Measurements from ENCODE around the gene SLC17A2. TPM values are rescaled to one million over a fixed set of nuclear protein-coding genes. Genes with fewer than 3 reads are reported as not detected.

SLC17A2 gene
- total RNA-seq, 1 experiment from 2014 or later = not detected

GRCh38 chr6:25916789-25917490 is 13.6 kb downstream of the SLC17A2 start:
- no TSS peak for BruUV-seq (replicated peaks)
- no peak for TF ChIP-seq CTCF (conservative IDR thresholded peaks at IDR 0.05)
- no peak for TF ChIP-seq EZH2 (IDR thresholded peaks at IDR 0.05; ENCODE audit: low read depth)
- H2AFZ ChIP-seq = no peak overlapping the region
- H3K27me3 ChIP-seq (ENCODE audit: insufficient read depth, low read depth) = no peaks in the 10 kb centered on the region
- no peaks in the 10 kb centered on the region for H3K79me2 ChIP-seq (ENCODE audit: low read depth)
- no peak overlapping the region for H3K4me3 ChIP-seq
- H3K9me2 ChIP-seq (ENCODE audit: insufficient read depth) = no peaks in the 10 kb centered on the region
- no peaks in the 10 kb centered on the region for H3K9me3 ChIP-seq (ENCODE audit: insufficient read depth, low read depth)
- H3F3A ChIP-seq (ENCODE audit: insufficient read depth, low read depth) = no peaks in the 10 kb centered on the region
- no peaks in the 10 kb centered on the region for H3K36me3 ChIP-seq (ENCODE audit: low read depth)
- no peak overlapping the region for H3K4me2 ChIP-seq
- H4K20me1 ChIP-seq (ENCODE audit: insufficient read depth) = no peaks in the 10 kb centered on the region
- no peak for DNase-seq
- H3K27ac ChIP-seq = no peak overlapping the region
- CTCF ChIA-PET = no interaction called here
- intact Hi-C loops (cut with micrococcal nuclease; ENCODE audit: unreplicated experiment) = no loop called here
- no peaks in the 10 kb centered on the region for H3K4me1 ChIP-seq (replicated peaks; ENCODE audit: insufficient read depth)
- POLR2A ChIA-PET (ENCODE audit: unreplicated experiment) = no interaction called here

- BruUV-seq (replicated peaks) = no TSS peak
- no peaks in the 10 kb centered on the region for H3K79me2 ChIP-seq (ENCODE audit: low read depth)
- H3K4me3 ChIP-seq = no peak overlapping the region
- TF ChIP-seq EZH2 (IDR thresholded peaks at IDR 0.05; ENCODE audit: low read depth) (no peak), CTCF (conservative IDR thresholded peaks at IDR 0.05) (no peak)
- H3F3A ChIP-seq (ENCODE audit: insufficient read depth, low read depth) = no peaks in the 10 kb centered on the region
- no peaks in the 10 kb centered on the region for H3K36me3 ChIP-seq (ENCODE audit: low read depth)
- no peak overlapping the region for H3K4me2 ChIP-seq
- no peak overlapping the region for H3K27ac ChIP-seq
- ChIA-PET POLR2A (ENCODE audit: unreplicated experiment) (no interaction called here), CTCF (no interaction called here)
- H3K9me2 ChIP-seq (ENCODE audit: insufficient read depth) = no peaks in the 10 kb centered on the region
- DNase-seq = no peak
- H4K20me1 ChIP-seq (ENCODE audit: insufficient read depth) = no peaks in the 10 kb centered on the region
- no peaks in the 10 kb centered on the region for H3K9me3 ChIP-seq (ENCODE audit: insufficient read depth, low read depth)
- no peak overlapping the region for H2AFZ ChIP-seq
- no peaks in the 10 kb centered on the region for H3K27me3 ChIP-seq (ENCODE audit: insufficient read depth, low read depth)
- H3K4me1 ChIP-seq (replicated peaks; ENCODE audit: insufficient read depth) = no peaks in the 10 kb centered on the region
- intact Hi-C loops (cut with micrococcal nuclease; ENCODE audit: unreplicated experiment) = no loop called here
Observed at GRCh38 chr6:25916330-25916729, 14.2 kb downstream of the SLC17A2 start.

- no peaks in the 10 kb centered on the region for H3F3A ChIP-seq (ENCODE audit: insufficient read depth, low read depth)
- H3K4me2 ChIP-seq = no peak overlapping the region
- H3K79me2 ChIP-seq (ENCODE audit: low read depth) = no peaks in the 10 kb centered on the region
- no peaks in the 10 kb centered on the region for H3K36me3 ChIP-seq (ENCODE audit: low read depth)
- H4K20me1 ChIP-seq (ENCODE audit: insufficient read depth) = no peaks in the 10 kb centered on the region
- ChIA-PET CTCF (no interaction called here), POLR2A (ENCODE audit: unreplicated experiment) (no interaction called here)
- H3K4me1 ChIP-seq (replicated peaks; ENCODE audit: insufficient read depth) = no peaks in the 10 kb centered on the region; the same call in 1 of the 2 replicates
- TF ChIP-seq EZH2 (IDR thresholded peaks at IDR 0.05; ENCODE audit: low read depth) = no peak
- TF ChIP-seq CTCF (conservative IDR thresholded peaks at IDR 0.05) = no peak
- no peak overlapping the region for H3K27ac ChIP-seq
- H3K9me3 ChIP-seq (ENCODE audit: insufficient read depth, low read depth) = no peaks in the 10 kb centered on the region
- intact Hi-C loops (cut with micrococcal nuclease; ENCODE audit: unreplicated experiment) = no loop called here
- H3K9me2 ChIP-seq (ENCODE audit: insufficient read depth) = no peaks in the 10 kb centered on the region
- DNase-seq = no peak
- no peak overlapping the region for H3K4me3 ChIP-seq
- no peak overlapping the region for H2AFZ ChIP-seq
- no TSS peak for BruUV-seq (replicated peaks)
- no peaks in the 10 kb centered on the region for H3K27me3 ChIP-seq (ENCODE audit: insufficient read depth, low read depth)
Observed at GRCh38 chr6:25913741-25914140, 16.8 kb downstream of the SLC17A2 start.

All from PC-9 (cell line).